Gastroesophageal sphincter (tissue), 4 donors: ENCODE measurements around the gene TSPEAR. TPM values are rescaled to one million over a fixed set of nuclear protein-coding genes. Genes with fewer than 3 reads are reported as not detected.

ENCODE experiments used
- ATAC-seq: fragments of 150-250 bp; one replicate; pipeline ENCODE4 v1.9.1; 2016; ENCODE audit warnings: mild to moderate bottlenecking, moderate library complexity
- H3K27ac ChIP-seq, 4 donors: fragments of 200-600 bp; sonication (generic) in 3 of 4; 1 replicate in 3 of 4; 2 replicates in 1 of 4; pipeline ENCODE4 v1.5.1; 2016 to 2019
- H3K27me3 ChIP-seq: fragments of 200-600 bp; sonication (generic); one replicate; pipeline ENCODE4 v1.5.1; 2019
- H3K36me3 ChIP-seq, 2 donors: fragments of 200-600 bp; sonication (generic); one replicate each; pipeline ENCODE4 v1.5.1; 2019; ENCODE audit warnings: control low read depth in 1 of 2
- H3K4me1 ChIP-seq, 3 donors: fragments of 200-600 bp; sonication (generic); 1 replicate in 2 of 3; 2 replicates in 1 of 3; pipeline ENCODE4 v1.5.1; 2016 to 2019; ENCODE audit warnings: control low read depth in 2 of 3
- H3K4me3 ChIP-seq, 2 donors: fragments of 200-600 bp; sonication (generic); one replicate each; pipeline ENCODE4 v1.5.1; 2019; ENCODE audit warnings: mild to moderate bottlenecking in 1 of 2, moderate library complexity in 1 of 2
- H3K9me3 ChIP-seq, 3 donors: fragments of 200-600 bp; sonication (generic); one replicate each; pipeline ENCODE4 v1.5.1; 2017 to 2019; ENCODE audit warnings: control low read depth in 2 of 3
- EP300 ChIP-seq: sonication (generic); formaldehyde crosslinking; IDR thresholded peaks from one replicate; pipeline ENCODE4 v1.6.1; 2017; ENCODE audit warnings: antibody characterized with exemption, mild to moderate bottlenecking
- POLR2A ChIP-seq, 2 donors: fragments of 450-650 bp; IDR thresholded peaks; one replicate each; pipeline ENCODE4 v1.6.1; 2017; ENCODE audit warnings: antibody characterized with exemption in 2 of 2, mild to moderate bottlenecking in 2 of 2, moderate library complexity in 1 of 2
- POLR2AphosphoS5 ChIP-seq: sonication (generic); formaldehyde crosslinking; IDR thresholded peaks from one replicate; pipeline ENCODE4 v1.6.1; 2017; ENCODE audit warnings: antibody characterized with exemption
- WGBS, 2 donors: methylation state at CpG; one replicate each; pipeline ENCODE4 v1.1.5; 2018; ENCODE audit warnings: low coverage in 1 of 2; 5-methylcytosine and 5-hydroxymethylcytosine counted together
- total RNA-seq, 4 donors: library from RNA; depleted of rRNA; stranded (reverse); fragments of >200 nt; gene quantifications; one replicate each; pipeline ENCODE4 v1.1.0, GENCODE V29; 2016
- TF ChIP-seq, protein P1 (sequence below), 4 experiments: fragments of 200-600 bp in 2 of 4; fragments of 450-650 bp in 2 of 4; sonication (generic) in 1 of 4; IDR thresholded peaks; one replicate each; pipeline ENCODE4 v1.5.1; 2017 to 2019; ENCODE audit warnings: antibody characterized with exemption in 4 of 4, mild to moderate bottlenecking in 2 of 4, moderate library complexity in 2 of 4

The TSPEAR gene
- total RNA-seq, 4 donors from 2014 or later = not detected

DNA sequence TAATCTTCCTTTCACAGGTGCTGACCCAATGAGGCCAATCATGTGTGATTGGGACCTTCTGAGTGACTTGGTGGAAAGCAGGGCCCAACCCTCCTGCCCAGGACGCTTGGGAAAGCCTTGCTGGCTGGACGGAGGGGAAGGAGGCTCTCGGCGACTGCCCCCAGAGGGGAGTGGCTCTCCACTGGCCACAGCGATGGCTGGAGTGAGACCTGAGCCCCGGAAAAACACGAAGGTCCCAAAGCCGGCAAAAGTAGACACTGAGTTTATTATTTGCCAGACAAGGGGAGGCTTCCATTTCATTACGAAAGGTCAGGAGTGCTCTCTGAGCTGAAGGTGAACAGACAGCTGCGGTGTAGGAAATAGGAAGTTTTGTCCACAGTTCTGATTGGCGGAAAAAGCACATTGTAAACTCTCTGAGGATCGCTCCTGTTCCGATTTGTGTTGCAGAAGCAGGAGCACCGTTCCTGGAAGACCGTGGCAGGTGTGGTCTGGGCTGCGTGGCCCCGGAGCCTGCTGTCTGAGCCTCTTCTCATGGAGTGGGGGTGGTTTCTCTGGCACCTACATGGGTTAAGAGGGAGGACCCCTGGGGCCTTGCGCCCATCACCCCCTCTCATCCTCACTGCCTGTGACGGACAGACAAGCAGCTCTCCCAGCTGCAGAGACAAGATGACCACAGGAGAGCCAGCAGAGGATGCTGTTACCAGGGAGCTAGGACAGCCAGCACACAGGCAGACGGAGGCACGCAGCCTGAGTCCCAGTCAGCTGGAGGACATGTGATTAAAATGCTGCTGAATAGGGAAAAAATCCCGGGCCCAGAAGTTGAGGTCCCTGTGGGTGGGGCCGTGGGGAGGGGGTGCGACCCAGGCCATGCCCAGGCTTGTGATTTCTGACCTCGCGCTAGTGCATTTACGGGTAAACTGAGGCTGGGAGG, 212.8 kb downstream of the TSPEAR start:
- WGBS, 2 donors = 72 to 78% methylated on average over 4 to 16 of the region's 27 CpGs
- no peak overlapping the region for H3K27ac ChIP-seq

DNA sequence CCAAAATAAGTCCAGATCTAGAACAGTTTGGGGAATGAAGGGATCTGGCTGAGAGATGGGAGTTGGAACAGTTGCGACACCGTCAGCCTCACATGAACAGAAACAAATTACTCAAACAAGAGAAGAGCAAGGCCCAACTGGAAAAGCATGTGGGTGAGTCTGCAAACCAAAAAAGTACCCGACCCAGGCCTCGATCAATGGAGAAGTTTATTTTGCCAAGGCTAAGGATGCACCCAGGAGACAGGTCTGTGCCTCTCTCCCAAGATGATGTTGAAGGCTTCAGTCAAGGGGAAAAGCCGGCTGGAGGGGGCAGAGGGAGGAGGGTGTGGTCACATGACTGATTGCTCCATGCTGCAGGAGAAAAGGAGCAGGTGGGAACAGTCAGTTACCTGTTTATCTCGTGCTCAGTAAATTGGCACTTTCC, 213.7 kb downstream of the TSPEAR start:
- TF ChIP-seq EP300 (no peak), POLR2A (IDR thresholded peaks at IDR 0.05) (no peak), POLR2AphosphoS5 (no peak)
- TF ChIP-seq, protein P1, sequence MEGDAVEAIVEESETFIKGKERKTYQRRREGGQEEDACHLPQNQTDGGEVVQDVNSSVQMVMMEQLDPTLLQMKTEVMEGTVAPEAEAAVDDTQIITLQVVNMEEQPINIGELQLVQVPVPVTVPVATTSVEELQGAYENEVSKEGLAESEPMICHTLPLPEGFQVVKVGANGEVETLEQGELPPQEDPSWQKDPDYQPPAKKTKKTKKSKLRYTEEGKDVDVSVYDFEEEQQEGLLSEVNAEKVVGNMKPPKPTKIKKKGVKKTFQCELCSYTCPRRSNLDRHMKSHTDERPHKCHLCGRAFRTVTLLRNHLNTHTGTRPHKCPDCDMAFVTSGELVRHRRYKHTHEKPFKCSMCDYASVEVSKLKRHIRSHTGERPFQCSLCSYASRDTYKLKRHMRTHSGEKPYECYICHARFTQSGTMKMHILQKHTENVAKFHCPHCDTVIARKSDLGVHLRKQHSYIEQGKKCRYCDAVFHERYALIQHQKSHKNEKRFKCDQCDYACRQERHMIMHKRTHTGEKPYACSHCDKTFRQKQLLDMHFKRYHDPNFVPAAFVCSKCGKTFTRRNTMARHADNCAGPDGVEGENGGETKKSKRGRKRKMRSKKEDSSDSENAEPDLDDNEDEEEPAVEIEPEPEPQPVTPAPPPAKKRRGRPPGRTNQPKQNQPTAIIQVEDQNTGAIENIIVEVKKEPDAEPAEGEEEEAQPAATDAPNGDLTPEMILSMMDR (IDR thresholded peaks at IDR 0.05) = no peak
- Histone ChIP-seq H3K4me3 (no peak overlapping the region), H3K27ac (peak overlapping the region in 1 of 4 donors; percentile 54), H3K4me1 (no peaks in the 10 kb centered on the region), H3K36me3 (no peaks in the 10 kb centered on the region), H3K9me3 (peaks cover 0 to 15% (median 0%) of the 10 kb centered on the region in 3 donors), H3K27me3 (peaks cover 68% of the 10 kb centered on the region)
- WGBS, 2 donors = 40 to 52% methylated on average over 6 of the region's 6 CpGs
- ATAC-seq = peak; percentile 68

More for the DNA sequence above, 212.8 kb downstream of the TSPEAR start:
- H3K36me3 ChIP-seq = no peaks in the 10 kb centered on the region
- TF ChIP-seq, protein P1 (IDR thresholded peaks at IDR 0.05) = no peak
- no peak for TF ChIP-seq POLR2A (IDR thresholded peaks at IDR 0.05)
- no peak for TF ChIP-seq POLR2AphosphoS5
- no peak overlapping the region for H3K4me3 ChIP-seq
- ATAC-seq = no peak
- H3K27me3 ChIP-seq = peaks cover 76% of the 10 kb centered on the region
- no peaks in the 10 kb centered on the region for H3K4me1 ChIP-seq
- H3K9me3 ChIP-seq = peaks cover 0 to 6% (median 0%) of the 10 kb centered on the region in 3 donors

DNA sequence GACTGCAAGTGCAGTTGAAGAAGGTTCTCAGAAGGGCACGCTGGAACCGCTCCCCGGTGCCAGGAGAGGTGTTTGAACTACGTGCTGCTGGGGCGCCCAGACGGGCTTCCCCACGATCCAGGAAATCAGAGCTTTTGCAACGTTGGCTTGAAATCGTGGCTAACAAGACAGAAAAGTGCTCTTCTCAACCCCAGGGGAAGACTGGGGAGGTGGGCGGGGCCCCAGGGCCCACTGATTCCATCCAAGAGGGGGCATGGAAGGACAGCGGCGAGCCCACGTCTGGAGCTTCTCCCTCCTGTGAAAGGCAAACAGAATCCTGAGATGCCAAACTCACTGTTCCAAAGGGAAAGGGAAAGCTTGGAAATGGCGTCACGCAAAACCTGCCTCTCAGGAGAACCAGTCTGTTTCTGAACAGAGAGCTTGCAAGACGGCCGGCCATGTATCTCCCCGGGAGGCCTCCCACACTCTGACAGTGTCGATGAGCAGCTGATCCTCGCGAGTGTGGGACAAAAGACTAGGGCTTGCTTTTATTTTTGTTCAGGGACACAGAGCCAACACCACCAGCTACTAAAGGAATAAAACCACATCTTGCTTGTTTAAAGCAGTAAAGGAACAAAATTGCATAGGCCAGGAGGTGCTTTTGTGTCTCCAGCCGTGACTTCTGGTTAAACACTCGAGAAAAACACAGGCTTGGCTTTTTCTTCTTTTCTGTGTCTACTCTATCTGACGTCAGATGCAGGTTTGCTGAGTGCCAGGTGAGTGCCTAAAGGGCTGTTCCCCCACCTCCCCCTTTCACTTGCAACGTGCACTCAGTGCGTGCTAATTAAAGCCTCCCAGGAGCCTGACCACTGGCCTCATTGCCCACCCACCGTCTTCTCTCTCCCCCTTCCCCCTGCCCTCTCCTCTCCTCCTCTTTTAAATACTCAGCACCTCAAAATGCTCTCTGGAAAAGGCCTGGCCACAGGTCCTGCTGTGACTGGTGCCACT, 214.5 kb downstream of the TSPEAR start:
- peaks cover 0 to 23% (median 0%) of the 10 kb centered on the region in 3 donors for H3K9me3 ChIP-seq
- TF ChIP-seq POLR2A (IDR thresholded peaks at IDR 0.05) = no peak
- no peak overlapping the region for H3K4me3 ChIP-seq
- peaks cover 60% of the 10 kb centered on the region for H3K27me3 ChIP-seq
- ATAC-seq = no peak
- WGBS, 2 donors = 41 to 78% methylated on average over 10 to 13 of the region's 27 CpGs
- no peaks in the 10 kb centered on the region for H3K36me3 ChIP-seq
- H3K27ac ChIP-seq = peak overlapping the region in 2 of 4 donors; percentile 52 to 54
- H3K4me1 ChIP-seq = no peaks in the 10 kb centered on the region

DNA sequence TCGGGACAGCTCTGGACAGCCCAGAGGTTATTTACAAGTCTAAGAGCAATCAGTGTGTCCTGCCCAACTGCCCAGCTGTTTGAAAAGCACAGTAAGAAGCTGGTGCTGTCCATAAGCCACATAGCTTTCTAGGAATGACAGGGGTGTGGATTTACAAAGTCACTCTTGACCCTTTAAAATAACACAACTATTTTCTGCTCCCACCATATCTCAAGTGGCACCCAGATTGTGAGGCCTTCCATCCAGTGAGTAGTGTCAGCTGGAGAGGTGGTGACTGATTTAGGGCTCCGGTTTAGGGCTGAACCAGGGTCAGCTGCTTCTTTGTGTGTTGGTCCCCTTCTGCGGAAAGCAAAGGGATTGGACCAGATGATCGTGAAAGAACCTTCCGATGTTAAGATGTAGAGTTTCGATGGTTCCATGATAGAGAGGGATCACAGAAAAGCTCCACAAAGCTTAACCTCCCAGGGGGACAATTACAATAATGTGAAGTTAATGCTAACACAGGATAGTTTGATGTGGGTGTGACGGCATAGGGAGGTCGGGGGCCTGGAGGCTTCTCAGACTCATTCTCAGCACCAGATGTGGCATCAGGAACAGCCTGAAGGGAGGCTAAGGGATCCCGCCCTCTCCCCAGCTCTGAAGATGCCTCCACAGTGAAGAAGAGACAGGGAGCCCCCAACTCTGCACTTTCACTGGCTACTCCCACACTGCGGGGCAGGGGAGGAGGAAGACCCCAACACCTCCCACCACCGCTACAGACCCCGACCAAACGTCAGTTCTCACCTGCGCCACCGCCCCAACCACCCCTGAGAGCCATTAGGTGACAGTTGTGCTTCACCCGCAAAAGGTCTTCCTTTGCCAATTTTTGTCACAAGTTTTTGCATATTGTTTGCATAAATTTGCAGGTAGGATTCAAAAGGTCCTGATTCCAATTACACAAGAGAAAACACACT, 215.5 kb downstream of the TSPEAR start:
- no peaks in the 10 kb centered on the region for H3K4me1 ChIP-seq
- H3K27ac ChIP-seq = no peak overlapping the region
- no peak overlapping the region for H3K4me3 ChIP-seq
- peaks cover 0 to 24% (median 0%) of the 10 kb centered on the region in 3 donors for H3K9me3 ChIP-seq
- peaks cover 53% of the 10 kb centered on the region for H3K27me3 ChIP-seq
- 75 to 78% methylated on average over 13 of the region's 16 CpGs for WGBS, 2 donors
- no peak for ATAC-seq
- TF ChIP-seq POLR2A (IDR thresholded peaks at IDR 0.05) (no peak), EP300 (no peak), POLR2AphosphoS5 (no peak)
- TF ChIP-seq, protein P1 (IDR thresholded peaks at IDR 0.05) = no peak
- H3K36me3 ChIP-seq = no peaks in the 10 kb centered on the region
